Measurements from ENCODE around the gene GRAMD4. TPM values are rescaled to one million over a fixed set of nuclear protein-coding genes. Genes with fewer than 3 reads are reported as not detected.

The GRAMD4 gene
- total and polyA plus RNA-seq, 10 of the 15 experiments (the other 5 are each of a cell fraction or from before 2014, with no cell fraction given): 0.21 to 45.5 (median 10.6) TPM

DNA sequence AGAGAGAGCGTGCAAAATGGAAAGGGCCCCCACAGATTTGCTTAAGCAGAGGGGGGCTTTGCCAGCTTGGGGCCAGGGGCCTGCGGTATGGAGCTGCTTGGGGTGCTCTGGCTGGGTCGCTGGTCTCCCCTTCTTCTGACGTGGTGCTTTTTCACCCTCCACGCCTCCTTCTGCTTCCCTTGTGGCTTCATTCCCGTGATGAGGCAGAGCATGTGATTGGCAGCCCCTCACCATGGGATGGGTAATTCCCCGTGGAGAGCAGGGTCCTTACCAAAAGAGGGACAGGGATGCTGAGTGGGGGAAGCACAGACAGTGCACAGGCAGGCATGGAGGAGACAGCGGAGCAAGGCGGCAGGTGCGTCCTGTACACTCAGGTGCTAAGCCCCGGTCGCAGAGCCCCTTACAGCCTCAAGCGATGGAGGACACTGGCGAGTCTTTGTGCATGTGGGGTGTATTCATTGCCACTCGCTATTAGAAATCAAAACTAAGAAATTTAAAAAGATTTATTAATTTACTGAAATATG is 19.9 kb upstream of the GRAMD4 start:
- Histone ChIP-seq H3K4me1 (ENCODE audit: control insufficient read depth, insufficient read depth, low read length) (peaks cover 8% of the 10 kb centered on the region), H3K79me2 (ENCODE audit: control insufficient read depth, insufficient read depth, low read length) (no peaks in the 10 kb centered on the region; the same call in 1 of the 2 replicates), H3K27me3 (replicated peaks in 1 of 2; ENCODE audit: control insufficient read depth in 2 of 2, insufficient read depth in 2 of 2, low read length in 1 of 2) (no peaks in the 10 kb centered on the region), H3K4me2 (ENCODE audit: control insufficient read depth, insufficient read depth) (no peak overlapping the region), H2AFZ (ENCODE audit: control insufficient read depth, low read depth, low read length) (no peak overlapping the region), H3K27ac (ENCODE audit: control insufficient read depth, insufficient read depth) (no peak overlapping the region), H3K36me3 (ENCODE audit: control insufficient read depth in 2 of 2, insufficient read depth in 2 of 2, low read length in 1 of 2) (no peaks in the 10 kb centered on the region; a peak in 1 of 4 replicates), H3K9me3 (replicated peaks; ENCODE audit: control insufficient read depth, insufficient read depth, low read length) (no peaks in the 10 kb centered on the region), H3K9ac (ENCODE audit: control insufficient read depth, insufficient read depth, low read length) (no peak overlapping the region), H4K20me1 (ENCODE audit: control insufficient read depth, insufficient read depth) (no peaks in the 10 kb centered on the region), H3K4me3 (no peak overlapping the region)
- intact Hi-C loops (cut with micrococcal nuclease; ENCODE audit: unreplicated experiment): no loop called here
- BruUV-seq (replicated peaks): no TSS peak
- ATAC-seq (no peak), FAIRE-seq (no peak), DNase-seq (ENCODE audit: low read depth, low spot score) (no peak)
- WGBS (ENCODE audit: insufficient coverage, insufficient replicate concordance, low lambda C conversion rate, missing lambda C conversion rate): 57% methylated on average over 15 of the region's 15 CpGs
- no peak for TF ChIP-seq RCOR1 (conservative IDR thresholded peaks at IDR 0.05; ENCODE audit: low read depth, low read length)
- in situ Hi-C loops (cut with MboI): no loop called here
- SMC1A ChIA-PET (ENCODE audit: uncharacterized antibody, unreplicated experiment): no interaction called here
- POLR2A ChIA-PET: no interaction called here
- CTCF ChIA-PET: no interaction called here
- RAD21 ChIA-PET (ENCODE audit: unreplicated experiment): no interaction called here

GRCh38 chr22:46602025-46602424 is 18.2 kb upstream of the GRAMD4 start:
- 87% methylated on average over 15 of the region's 15 CpGs for WGBS (ENCODE audit: insufficient coverage, insufficient replicate concordance, low lambda C conversion rate, missing lambda C conversion rate)
- Histone ChIP-seq H2AFZ (ENCODE audit: control insufficient read depth, low read depth, low read length) (no peak overlapping the region), H3K27ac (ENCODE audit: control insufficient read depth, insufficient read depth) (no peak overlapping the region), H3K36me3 (ENCODE audit: control insufficient read depth in 2 of 2, insufficient read depth in 2 of 2, low read length in 1 of 2) (no peaks in the 10 kb centered on the region; a peak in 1 of 4 replicates), H3K4me3 (no peak overlapping the region), H3K27me3 (replicated peaks in 1 of 2; ENCODE audit: control insufficient read depth in 2 of 2, insufficient read depth in 2 of 2, low read length in 1 of 2) (no peaks in the 10 kb centered on the region), H3K79me2 (ENCODE audit: control insufficient read depth, insufficient read depth, low read length) (no peaks in the 10 kb centered on the region; the same call in 1 of the 2 replicates), H3K9ac (ENCODE audit: control insufficient read depth, insufficient read depth, low read length) (no peak overlapping the region), H3K4me2 (ENCODE audit: control insufficient read depth, insufficient read depth) (no peak overlapping the region), H3K9me3 (replicated peaks; ENCODE audit: control insufficient read depth, insufficient read depth, low read length) (no peaks in the 10 kb centered on the region), H4K20me1 (ENCODE audit: control insufficient read depth, insufficient read depth) (no peaks in the 10 kb centered on the region), H3K4me1 (ENCODE audit: control insufficient read depth, insufficient read depth, low read length) (peaks cover 8% of the 10 kb centered on the region)
- SMC1A ChIA-PET (ENCODE audit: uncharacterized antibody, unreplicated experiment): no interaction called here
- in situ Hi-C loops (cut with MboI) (no loop called here), intact Hi-C loops (cut with micrococcal nuclease; ENCODE audit: unreplicated experiment) (no loop called here)
- FAIRE-seq (no peak), DNase-seq (ENCODE audit: low read depth, low spot score) (no peak), ATAC-seq (no peak)
- RAD21 ChIA-PET (ENCODE audit: unreplicated experiment): no interaction called here
- no TSS peak for BruUV-seq (replicated peaks)
- CTCF ChIA-PET: no interaction called here
- POLR2A ChIA-PET: no interaction called here
- TF ChIP-seq ATF7 (IDR thresholded peaks at IDR 0.05; ENCODE audit: low read depth) (no peak), ZBED1 (IDR thresholded peaks at IDR 0.05; ENCODE audit: borderline replicate concordance) (no peak), EP300 (IDR thresholded peaks at IDR 0.05; ENCODE audit: borderline replicate concordance in 1 of 2, control insufficient read depth in 1 of 2, low read depth in 2 of 2, low read length in 2 of 2) (no peak), DPF2 (IDR thresholded peaks at IDR 0.05) (no peak), CTCF (IDR thresholded peaks at IDR 0.05 in 2 of 3, conservative IDR thresholded peaks at IDR 0.05 in 1 of 3; ENCODE audit: control insufficient read depth in 2 of 3, extremely low read depth in 1 of 3, insufficient read depth in 1 of 3, low read depth in 3 of 3, low read length in 3 of 3) (no peak), NR2C2 (IDR thresholded peaks at IDR 0.05; ENCODE audit: borderline replicate concordance, control insufficient read depth, insufficient read length, low read depth) (no peak), SREBF2 (IDR thresholded peaks at IDR 0.05; ENCODE audit: low read length) (no peak), ZNF687 (IDR thresholded peaks at IDR 0.05) (no peak)
- TF ChIP-seq, protein P1, sequence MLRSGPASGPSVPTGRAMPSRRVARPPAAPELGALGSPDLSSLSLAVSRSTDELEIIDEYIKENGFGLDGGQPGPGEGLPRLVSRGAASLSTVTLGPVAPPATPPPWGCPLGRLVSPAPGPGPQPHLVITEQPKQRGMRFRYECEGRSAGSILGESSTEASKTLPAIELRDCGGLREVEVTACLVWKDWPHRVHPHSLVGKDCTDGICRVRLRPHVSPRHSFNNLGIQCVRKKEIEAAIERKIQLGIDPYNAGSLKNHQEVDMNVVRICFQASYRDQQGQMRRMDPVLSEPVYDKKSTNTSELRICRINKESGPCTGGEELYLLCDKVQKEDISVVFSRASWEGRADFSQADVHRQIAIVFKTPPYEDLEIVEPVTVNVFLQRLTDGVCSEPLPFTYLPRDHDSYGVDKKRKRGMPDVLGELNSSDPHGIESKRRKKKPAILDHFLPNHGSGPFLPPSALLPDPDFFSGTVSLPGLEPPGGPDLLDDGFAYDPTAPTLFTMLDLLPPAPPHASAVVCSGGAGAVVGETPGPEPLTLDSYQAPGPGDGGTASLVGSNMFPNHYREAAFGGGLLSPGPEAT (IDR thresholded peaks at IDR 0.05; ENCODE audit: low read depth): no peak
